HG03575 (cell line): ENCODE data around the gene MBD6.
A peak's percentile ranks its signal among the peaks of the same experiment; 100 is the strongest.
"Not testable (repeated sequence)": the region's sequence is repeated elsewhere in the genome, so short reads cannot be mapped to it uniquely, and the experiment has no call there.

Experiments used
- ATAC-seq: cut with Tn5 transposase; IDR thresholded peaks from one replicate; pipeline ENCODE4 v1.9.1; 2021; ENCODE audit not compliant: unreplicated experiment, insufficient number of reproducible peaks, low FRiP score; ENCODE audit errors: extremely low read depth

Gene MBD6

DNA sequence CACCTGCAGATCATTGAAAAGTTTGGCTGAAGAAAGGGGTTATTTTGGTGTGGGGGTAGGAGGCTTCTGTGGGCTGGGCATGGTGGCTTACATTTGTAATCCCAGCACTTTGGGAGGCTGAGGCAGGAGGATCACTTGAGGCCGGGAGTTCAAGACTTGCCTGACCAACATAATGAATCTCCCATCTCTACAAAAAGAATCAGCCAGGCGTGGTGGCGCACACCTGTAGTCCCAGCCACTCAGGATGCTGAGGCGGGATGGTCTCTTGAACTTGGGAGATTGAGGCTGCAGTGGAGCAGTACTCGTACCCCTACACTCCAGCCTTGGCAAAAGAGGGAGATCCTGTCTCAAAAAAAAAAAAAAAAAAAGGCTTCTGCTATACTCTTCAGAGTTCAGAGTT, 9.4 kb upstream of the MBD6 start:
- ATAC-seq: no peak

- ATAC-seq: not testable (repeated sequence)
These were observed 8.9 kb upstream of the MBD6 start for GRCh38 chr12:57513677-57514076.

GRCh38 chr12:57514246-57514645, 8.4 kb upstream of the MBD6 start:
- not testable (repeated sequence) for ATAC-seq

DNA sequence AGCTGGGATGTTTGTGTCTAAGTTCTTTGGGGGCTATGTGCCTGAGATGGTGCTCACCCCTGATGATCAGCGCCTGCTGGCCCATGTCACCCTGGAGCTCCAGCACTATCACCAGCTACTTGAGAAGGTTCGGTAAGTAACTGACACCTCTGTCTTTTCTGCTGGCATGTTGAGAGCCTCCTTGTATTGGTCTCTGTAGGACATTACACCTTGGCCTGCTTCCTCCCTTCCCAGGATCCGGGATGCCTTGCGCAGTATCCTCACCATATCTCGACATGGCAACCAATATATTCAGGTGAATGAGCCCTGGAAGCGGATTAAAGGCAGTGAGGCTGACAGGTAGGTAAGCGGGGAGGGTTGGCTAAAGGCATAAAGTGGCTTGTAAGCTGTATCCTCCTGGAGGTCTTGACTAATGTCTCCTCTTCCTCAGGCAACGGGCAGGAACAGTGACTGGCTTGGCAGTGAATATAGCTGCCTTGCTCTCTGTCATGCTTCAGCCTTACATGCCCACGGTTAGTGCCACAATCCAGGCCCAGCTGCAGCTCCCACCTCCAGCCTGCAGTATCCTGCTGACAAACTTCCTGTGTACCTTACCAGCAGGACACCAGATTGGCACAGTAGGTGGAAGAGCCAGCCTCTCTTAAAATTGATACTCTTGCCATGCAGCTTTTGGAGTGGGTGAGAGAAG, 7.8 kb upstream of the MBD6 start:
- ATAC-seq: no peak

GRCh38 chr12:57515408-57515933, 7.2 kb upstream of the MBD6 start:
- no peak for ATAC-seq

DNA sequence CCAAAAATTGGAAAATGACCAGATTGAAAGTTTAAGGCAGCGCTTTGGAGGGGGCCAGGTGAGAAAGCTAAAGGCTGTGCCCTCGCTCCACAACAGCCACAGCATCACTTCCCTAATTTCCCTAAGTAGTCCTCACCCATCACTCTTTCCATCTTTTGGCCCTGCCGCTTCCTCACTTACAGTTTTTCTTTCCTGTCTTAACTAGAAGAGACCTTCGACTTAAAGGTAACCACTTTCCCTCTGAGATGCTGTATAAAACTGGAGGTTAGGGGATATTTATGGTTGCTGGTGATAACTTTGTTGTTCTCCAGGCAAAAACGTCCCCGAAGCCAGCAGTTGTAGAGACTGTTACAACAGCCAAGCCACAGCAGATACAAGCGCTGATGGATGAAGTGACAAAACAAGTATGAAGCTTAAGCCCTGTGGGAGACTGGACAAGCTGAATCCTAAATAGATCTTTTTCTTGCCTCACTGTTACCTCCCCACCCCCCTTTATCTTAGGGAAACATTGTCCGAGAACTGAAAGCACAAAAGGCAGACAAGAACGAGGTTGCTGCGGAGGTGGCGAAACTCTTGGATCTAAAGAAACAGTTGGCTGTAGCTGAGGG, 6.6 kb upstream of the MBD6 start:
- ATAC-seq: no peak

GRCh38 chr12:57516617-57517153, 5.9 kb upstream of the MBD6 start:
- ATAC-seq: no peak

DNA sequence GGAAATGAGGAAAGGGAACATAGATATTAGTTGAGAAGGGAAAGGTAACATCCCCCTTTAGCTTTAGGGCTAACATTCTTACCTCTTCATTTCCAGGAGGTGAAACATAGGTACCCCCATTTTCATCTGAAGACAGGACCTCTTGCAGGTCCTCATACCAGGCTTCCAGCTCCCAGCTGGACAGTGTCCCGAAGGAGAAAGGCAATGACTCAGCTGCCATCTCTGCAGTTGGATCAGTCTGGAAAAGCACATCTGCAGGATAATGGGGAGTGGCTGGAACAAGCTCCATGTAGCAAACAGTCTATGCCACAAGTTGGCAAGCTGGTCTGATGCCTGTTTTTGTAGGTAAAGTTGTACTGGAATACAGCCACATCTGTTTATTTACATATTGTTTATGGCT, 5.4 kb upstream of the MBD6 start:
- no peak for ATAC-seq

- not testable (repeated sequence) for ATAC-seq
These were observed 4.9 kb upstream of the MBD6 start for GRCh38 chr12:57517718-57518117.

GRCh38 chr12:57518176-57518919, 4.3 kb upstream of the MBD6 start:
- no peak for ATAC-seq

DNA sequence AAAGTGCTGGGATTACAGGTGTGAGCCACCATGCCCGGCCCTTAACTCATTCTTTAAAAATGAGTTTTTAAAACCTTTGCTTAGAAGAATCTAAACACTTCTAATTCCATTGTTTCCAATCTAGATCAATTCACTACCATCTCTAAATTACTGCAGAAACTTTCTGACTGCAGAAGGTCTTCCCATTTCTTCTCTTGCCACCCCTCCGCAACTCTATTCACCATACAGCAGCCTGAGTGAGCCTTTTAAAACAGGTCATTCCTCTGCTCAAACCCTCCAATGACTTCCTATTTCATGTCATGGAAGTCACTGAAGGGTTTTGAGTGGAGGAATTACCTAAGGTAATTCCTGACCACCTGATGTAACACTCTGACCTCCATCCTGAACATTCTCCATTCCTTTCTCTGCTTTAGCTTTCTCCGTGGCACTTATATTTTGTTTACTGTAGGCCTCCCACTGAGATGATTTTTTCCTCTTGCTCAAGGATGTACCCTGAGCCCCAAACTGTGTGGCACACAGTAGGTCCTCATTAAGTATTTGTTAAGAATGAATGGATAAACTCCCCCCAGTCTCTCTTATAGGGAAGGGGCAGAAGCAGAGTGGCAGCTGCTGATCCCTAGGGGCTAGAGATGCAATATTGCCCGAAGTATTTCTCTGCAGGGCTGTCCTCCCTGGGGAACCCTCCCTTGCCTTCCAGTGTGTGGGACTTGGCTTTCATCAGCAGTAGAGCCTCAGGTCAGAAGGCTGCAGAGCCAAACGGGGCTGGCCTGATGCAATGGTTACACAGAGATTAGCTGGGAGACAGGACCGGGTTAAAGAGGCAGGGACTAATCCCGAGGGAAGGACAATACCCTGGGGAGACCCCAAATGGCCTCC, 3.5 kb upstream of the MBD6 start:
- ATAC-seq: no peak

DNA sequence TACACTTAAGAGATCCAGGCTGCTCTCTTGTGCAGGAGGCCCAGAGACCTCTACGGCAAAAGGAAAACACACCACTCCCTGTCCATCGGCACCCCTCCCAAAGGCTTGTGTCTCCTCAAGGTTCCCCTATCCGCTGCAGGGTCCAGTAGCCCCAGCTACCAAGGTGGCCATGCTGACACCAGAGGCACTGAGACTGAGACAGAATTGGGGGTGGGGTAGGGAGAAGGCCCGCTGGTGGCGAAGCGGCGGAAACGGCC, 2.9 kb upstream of the MBD6 start:
- no peak for ATAC-seq

DNA sequence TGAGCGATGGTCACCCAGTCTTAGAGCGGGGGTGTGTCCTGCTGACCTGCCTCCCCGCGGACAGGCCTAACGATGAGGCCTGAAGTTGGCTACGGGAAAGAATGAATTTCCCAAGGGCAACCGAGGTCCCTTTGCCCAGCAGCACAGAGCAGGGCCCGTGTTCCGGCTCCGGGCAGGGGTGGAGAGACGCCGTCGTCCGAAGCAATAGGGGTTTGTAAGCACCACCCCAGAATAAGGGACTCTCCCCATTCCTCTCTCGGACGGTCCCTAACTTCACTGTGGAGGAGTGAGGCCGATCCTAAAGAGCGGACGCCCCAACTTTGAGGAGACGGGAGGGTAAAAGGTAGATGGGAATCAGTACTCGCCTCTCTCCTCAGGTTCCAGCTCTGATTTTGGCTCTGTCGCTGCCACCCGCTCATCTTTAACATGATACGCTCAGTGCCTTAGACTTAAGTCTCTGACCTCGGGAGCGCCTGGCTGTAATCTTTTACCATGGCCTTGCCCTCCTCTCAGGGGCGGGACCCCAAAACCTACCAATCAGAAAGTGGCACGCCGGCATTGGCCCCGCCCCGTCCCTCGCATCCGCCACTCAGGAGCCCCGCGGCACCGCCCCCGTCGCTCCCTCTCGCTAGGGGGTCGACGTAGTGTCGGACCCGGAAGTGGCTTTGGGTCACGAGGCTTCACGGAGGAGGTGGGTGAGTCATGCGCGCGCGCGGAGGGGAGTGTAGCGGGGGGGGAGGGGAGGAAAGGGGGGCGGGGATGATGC, 2.4 kb upstream of the MBD6 start, which contains the start of gene DDIT3:
Gene DDIT3, minus strand, starts transcription at position 462 of the 766 bp plus-strand sequence. CDS start 3,108 bp downstream, outside the sequence.
- peak; percentile 44 for ATAC-seq

DNA sequence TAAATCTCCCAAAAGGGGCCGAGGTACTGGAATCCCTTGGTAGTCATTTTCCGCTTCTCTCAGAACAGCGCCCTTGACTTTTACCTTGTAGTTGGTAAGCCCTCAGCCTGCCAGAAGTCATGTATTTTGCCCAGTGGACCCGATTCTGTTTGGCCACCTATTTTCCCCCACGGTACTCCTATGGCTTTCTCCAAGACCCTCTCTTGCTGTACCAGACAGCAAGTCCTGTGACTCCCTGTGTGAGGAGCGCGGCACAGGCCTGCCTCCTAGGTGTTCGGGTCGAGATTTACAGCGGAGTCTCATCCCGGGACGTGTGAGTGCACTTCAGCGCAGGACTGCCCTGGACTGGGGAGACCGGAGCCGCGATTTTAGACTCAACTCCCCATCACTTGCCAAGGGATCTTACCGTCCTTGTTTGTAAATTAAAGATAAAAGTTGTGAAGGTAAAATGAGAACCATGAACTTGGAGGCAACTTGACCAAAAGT, 1.1 kb upstream of the MBD6 start:
- no peak for ATAC-seq

DNA sequence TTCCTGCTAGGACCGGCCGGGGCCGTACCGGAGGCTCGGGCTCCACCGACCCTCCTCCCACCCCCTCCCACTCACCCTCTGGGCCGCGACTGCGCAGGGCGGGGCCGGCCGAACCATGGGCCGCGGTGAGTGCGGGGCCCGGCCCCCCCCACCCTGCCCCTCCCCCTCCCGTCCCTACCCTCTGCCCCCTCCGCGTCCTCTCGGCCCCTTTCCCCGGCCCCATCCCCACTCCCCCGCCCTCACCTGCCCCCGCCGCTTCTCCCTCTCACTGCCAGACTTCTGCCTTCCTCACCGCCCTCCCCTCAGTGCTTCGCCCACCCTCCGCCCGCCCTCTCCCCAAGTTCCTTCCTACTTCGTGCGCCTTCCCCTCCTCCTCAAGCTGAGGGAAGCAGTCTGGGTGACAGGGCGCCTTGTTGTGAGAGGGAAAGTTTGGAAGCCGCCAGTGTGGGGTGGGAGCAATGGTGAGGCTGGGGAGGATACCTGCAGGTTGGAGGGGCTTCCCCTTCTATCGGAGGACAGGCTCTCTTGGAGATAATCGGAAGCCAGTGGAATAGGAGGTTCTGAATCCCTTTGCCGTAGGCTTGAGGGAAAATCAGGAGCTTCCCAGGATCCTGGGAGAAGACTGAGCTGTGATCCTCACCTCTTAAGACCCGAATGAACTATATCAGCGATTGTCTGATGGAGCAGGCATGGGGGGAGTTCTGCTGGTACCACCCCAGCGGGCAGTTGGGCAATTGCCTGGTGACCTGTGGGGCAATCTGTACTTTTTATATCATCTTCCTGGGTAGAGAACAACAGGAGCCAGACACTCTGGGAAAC, 472 bp downstream of the MBD6 start:
- no peak for ATAC-seq

DNA sequence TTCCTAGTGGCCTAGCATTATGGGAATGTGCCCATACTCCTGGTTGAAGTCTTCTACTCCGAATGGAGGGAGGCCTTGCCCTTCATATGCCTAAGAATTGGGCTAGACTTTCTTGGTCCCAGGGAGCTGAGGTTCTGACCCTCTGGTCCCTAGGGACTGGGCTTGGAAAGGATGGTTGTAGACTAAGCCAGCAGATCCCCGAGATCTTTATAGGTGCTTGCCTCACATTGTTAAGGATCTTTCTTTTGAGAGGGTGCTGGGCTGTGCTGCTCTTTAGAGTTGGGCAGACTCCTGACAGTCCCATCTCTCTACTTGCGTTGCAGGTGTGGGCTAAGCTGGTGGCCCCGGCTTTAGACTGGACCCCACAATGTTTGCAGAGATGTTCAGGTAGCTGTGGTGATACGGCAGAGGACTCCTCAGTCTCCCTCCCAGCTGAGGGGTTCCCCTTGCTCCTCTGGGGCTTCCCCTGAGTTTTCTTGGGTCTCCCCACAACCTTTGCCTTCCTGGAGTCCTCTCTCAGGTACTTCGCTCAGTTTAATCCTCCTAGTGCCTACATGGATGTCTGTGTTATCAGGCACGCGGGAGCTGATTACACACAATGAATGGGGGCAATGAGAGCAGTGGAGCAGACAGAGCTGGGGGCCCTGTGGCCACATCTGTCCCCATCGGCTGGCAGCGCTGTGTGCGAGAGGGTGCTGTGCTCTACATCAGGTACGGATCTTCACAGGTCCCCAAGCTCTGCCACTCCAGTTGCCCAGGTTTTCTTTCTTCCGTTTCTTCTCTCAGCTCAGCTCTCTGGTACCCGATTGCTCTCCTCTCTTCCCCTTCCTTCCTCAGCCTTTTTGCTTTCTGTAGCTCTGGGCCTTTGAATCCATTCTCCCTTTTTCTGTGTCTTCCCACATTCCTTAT, 1.3 kb downstream of the MBD6 start:
- ATAC-seq: no peak
